ENCODE measurements around the gene SLC39A9. TPM values are rescaled to one million over a fixed set of nuclear protein-coding genes. Genes with fewer than 3 reads are reported as not detected.

SLC39A9 gene
- total and polyA plus RNA-seq, 4 donors = 28.7 to 140 (median 43.1) TPM

DNA sequence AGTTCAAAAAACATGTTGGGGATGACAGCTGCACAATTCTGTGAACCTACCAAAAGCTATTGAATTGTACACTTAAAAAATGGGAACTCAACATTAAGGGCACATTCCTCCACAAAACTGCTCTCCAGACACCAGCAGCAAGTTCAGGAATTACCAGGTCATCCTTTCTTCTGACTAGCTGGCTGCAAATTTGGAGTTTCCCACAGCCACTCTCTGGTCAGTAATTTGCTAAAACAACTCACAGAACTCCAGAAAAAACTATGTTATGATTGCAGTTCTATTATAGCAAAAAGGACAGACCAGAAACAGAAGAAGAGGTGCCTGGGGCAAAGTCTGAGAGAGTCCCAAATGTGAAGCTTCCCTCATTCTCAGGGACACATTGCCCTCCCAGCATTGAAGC, 65.9 kb downstream of the SLC39A9 start:
- Histone ChIP-seq H3K4me3 (ENCODE audit: low read depth in 1 of 3, low read length in 3 of 3) (no peak overlapping the region), H3K4me1 (ENCODE audit: control insufficient read depth in 4 of 4, insufficient read depth in 4 of 4, low read length in 3 of 4) (no peaks in the 10 kb centered on the region), H3K36me3 (ENCODE audit: control insufficient read depth in 4 of 4, insufficient read depth in 3 of 4, low read depth in 1 of 4, low read length in 3 of 4) (peaks cover 0 to 5% (median 3%) of the 10 kb centered on the region in 4 donors), H3K9me3 (ENCODE audit: control insufficient read depth in 4 of 4, low read length in 3 of 4) (no peaks in the 10 kb centered on the region), H3K27me3 (ENCODE audit: control insufficient read depth in 4 of 4, insufficient read depth in 4 of 4, low read length in 3 of 4) (no peaks in the 10 kb centered on the region), H3K27ac (ENCODE audit: low read depth in 1 of 2, low read length in 2 of 2) (no peak overlapping the region), H3K9ac (ENCODE audit: low read depth in 1 of 2, low read length in 2 of 2) (no peak overlapping the region)
- TF ChIP-seq NR2F2 (IDR thresholded peaks at IDR 0.05) = no peak
- no peak for TF ChIP-seq YY1 (IDR thresholded peaks at IDR 0.05)
- no peak for TF ChIP-seq JUND (IDR thresholded peaks at IDR 0.05)
- no peak for TF ChIP-seq RXRA (IDR thresholded peaks at IDR 0.05)
- TF ChIP-seq FOXA2 (IDR thresholded peaks at IDR 0.05) = no peak
- no peak for TF ChIP-seq HNF4G (IDR thresholded peaks at IDR 0.05)
- no peak for TF ChIP-seq MAX (IDR thresholded peaks at IDR 0.05)
- TF ChIP-seq, protein P1, sequence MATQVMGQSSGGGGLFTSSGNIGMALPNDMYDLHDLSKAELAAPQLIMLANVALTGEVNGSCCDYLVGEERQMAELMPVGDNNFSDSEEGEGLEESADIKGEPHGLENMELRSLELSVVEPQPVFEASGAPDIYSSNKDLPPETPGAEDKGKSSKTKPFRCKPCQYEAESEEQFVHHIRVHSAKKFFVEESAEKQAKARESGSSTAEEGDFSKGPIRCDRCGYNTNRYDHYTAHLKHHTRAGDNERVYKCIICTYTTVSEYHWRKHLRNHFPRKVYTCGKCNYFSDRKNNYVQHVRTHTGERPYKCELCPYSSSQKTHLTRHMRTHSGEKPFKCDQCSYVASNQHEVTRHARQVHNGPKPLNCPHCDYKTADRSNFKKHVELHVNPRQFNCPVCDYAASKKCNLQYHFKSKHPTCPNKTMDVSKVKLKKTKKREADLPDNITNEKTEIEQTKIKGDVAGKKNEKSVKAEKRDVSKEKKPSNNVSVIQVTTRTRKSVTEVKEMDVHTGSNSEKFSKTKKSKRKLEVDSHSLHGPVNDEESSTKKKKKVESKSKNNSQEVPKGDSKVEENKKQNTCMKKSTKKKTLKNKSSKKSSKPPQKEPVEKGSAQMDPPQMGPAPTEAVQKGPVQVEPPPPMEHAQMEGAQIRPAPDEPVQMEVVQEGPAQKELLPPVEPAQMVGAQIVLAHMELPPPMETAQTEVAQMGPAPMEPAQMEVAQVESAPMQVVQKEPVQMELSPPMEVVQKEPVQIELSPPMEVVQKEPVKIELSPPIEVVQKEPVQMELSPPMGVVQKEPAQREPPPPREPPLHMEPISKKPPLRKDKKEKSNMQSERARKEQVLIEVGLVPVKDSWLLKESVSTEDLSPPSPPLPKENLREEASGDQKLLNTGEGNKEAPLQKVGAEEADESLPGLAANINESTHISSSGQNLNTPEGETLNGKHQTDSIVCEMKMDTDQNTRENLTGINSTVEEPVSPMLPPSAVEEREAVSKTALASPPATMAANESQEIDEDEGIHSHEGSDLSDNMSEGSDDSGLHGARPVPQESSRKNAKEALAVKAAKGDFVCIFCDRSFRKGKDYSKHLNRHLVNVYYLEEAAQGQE (IDR thresholded peaks at IDR 0.05) = no peak
- TF ChIP-seq ZBTB33 (IDR thresholded peaks at IDR 0.05) = no peak
- TF ChIP-seq, protein P2, sequence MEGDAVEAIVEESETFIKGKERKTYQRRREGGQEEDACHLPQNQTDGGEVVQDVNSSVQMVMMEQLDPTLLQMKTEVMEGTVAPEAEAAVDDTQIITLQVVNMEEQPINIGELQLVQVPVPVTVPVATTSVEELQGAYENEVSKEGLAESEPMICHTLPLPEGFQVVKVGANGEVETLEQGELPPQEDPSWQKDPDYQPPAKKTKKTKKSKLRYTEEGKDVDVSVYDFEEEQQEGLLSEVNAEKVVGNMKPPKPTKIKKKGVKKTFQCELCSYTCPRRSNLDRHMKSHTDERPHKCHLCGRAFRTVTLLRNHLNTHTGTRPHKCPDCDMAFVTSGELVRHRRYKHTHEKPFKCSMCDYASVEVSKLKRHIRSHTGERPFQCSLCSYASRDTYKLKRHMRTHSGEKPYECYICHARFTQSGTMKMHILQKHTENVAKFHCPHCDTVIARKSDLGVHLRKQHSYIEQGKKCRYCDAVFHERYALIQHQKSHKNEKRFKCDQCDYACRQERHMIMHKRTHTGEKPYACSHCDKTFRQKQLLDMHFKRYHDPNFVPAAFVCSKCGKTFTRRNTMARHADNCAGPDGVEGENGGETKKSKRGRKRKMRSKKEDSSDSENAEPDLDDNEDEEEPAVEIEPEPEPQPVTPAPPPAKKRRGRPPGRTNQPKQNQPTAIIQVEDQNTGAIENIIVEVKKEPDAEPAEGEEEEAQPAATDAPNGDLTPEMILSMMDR (IDR thresholded peaks at IDR 0.05; ENCODE audit: low read depth, low read length, missing input control) = no peak
- no peak for TF ChIP-seq TAF1 (conservative IDR thresholded peaks at IDR 0.05)
- TF ChIP-seq RAD21 (IDR thresholded peaks at IDR 0.05) = no peak
- TF ChIP-seq SP1 (IDR thresholded peaks at IDR 0.05) = no peak
- TF ChIP-seq FOXA1 (IDR thresholded peaks at IDR 0.05) = no peak
- TF ChIP-seq GABPA (IDR thresholded peaks at IDR 0.05 in 1 of 2, conservative IDR thresholded peaks at IDR 0.05 in 1 of 2) = no peak
- TF ChIP-seq HNF4A (conservative IDR thresholded peaks at IDR 0.05) = no peak
- TF ChIP-seq, protein P3, sequence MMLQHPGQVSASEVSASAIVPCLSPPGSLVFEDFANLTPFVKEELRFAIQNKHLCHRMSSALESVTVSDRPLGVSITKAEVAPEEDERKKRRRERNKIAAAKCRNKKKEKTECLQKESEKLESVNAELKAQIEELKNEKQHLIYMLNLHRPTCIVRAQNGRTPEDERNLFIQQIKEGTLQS (IDR thresholded peaks at IDR 0.05) = no peak
- DNase-seq (ENCODE audit: low spot score) = no peak

- WGBS = 87% methylated on average over 6 of the region's 6 CpGs
- no peak for DNase-seq (ENCODE audit: low spot score)
- Histone ChIP-seq H3K27me3 (ENCODE audit: control insufficient read depth in 4 of 4, insufficient read depth in 4 of 4, low read length in 3 of 4) (no peaks in the 10 kb centered on the region), H3K9ac (ENCODE audit: low read depth in 1 of 2, low read length in 2 of 2) (no peak overlapping the region), H3K9me3 (ENCODE audit: control insufficient read depth in 4 of 4, low read length in 3 of 4) (no peaks in the 10 kb centered on the region), H3K27ac (ENCODE audit: low read depth in 1 of 2, low read length in 2 of 2) (no peak overlapping the region), H3K4me1 (ENCODE audit: control insufficient read depth in 4 of 4, insufficient read depth in 4 of 4, low read length in 3 of 4) (no peaks in the 10 kb centered on the region), H3K4me3 (ENCODE audit: low read depth in 1 of 3, low read length in 3 of 3) (no peak overlapping the region), H3K36me3 (ENCODE audit: control insufficient read depth in 4 of 4, insufficient read depth in 3 of 4, low read depth in 1 of 4, low read length in 3 of 4) (peaks cover 0 to 5% (median 3%) of the 10 kb centered on the region in 4 donors)
- TF ChIP-seq FOXA1 (IDR thresholded peaks at IDR 0.05) (no peak), RAD21 (IDR thresholded peaks at IDR 0.05) (no peak), FOXA2 (IDR thresholded peaks at IDR 0.05) (no peak), TAF1 (conservative IDR thresholded peaks at IDR 0.05) (no peak), NR2F2 (IDR thresholded peaks at IDR 0.05) (no peak), RXRA (IDR thresholded peaks at IDR 0.05) (no peak), ZBTB33 (IDR thresholded peaks at IDR 0.05) (no peak), HNF4G (IDR thresholded peaks at IDR 0.05) (no peak), GABPA (IDR thresholded peaks at IDR 0.05 in 1 of 2, conservative IDR thresholded peaks at IDR 0.05 in 1 of 2) (no peak), MAX (IDR thresholded peaks at IDR 0.05) (no peak)
- TF ChIP-seq, protein P3 (IDR thresholded peaks at IDR 0.05) = no peak
- TF ChIP-seq, protein P1 (IDR thresholded peaks at IDR 0.05) = no peak
These were observed 66.3 kb downstream of the SLC39A9 start for GRCh38 chr14:69464829-69465228.

All from liver (tissue), 9 donors.